Hepatocyte (in vitro differentiated cells): ENCODE data around the gene ERC2. TPM values are rescaled to one million over a fixed set of nuclear protein-coding genes. Genes with fewer than 3 reads are reported as not detected.

Source experiments
- DNase-seq: peaks from one replicate; pipeline ENCODE4 v3.0.0-alpha.2; 2016; ENCODE audit warnings: low spot score
- H2AFZ ChIP-seq: fragments of 200-600 bp; sonication (generic); 2 replicates; pipeline ENCODE4 v1.6.0; 2016; ENCODE audit warnings: antibody characterized with exemption, mild to moderate bottlenecking
- H3K27ac ChIP-seq: fragments of 200-600 bp; sonication (generic); 2 replicates; pipeline ENCODE4 v1.5.1; 2016; ENCODE audit warnings: mild to moderate bottlenecking
- H3K27me3 ChIP-seq: fragments of 200-600 bp; sonication (generic); 2 replicates; pipeline ENCODE4 v1.6.1; 2016
- H3K36me3 ChIP-seq: fragments of 200-600 bp; sonication (generic); replicated peaks from 2 replicates; pipeline ENCODE4 v1.5.1; 2016; ENCODE audit warnings: low read depth; ENCODE audit not compliant: insufficient read depth
- H3K4me1 ChIP-seq: fragments of 200-600 bp; sonication (generic); 2 replicates; pipeline ENCODE4 v1.5.1; 2016; ENCODE audit warnings: mild to moderate bottlenecking, moderate library complexity; ENCODE audit not compliant: insufficient read depth
- H3K4me2 ChIP-seq: fragments of 200-600 bp; sonication (generic); 2 replicates; pipeline ENCODE4 v1.6.0; 2016
- H3K4me3 ChIP-seq: fragments of 200-600 bp; sonication (generic); 2 replicates; pipeline ENCODE4 v1.5.1; 2016; ENCODE audit warnings: mild to moderate bottlenecking
- H3K79me2 ChIP-seq: fragments of 200-600 bp; sonication (generic); 2 replicates; pipeline ENCODE4 v1.6.0; 2017; ENCODE audit warnings: mild to moderate bottlenecking
- H3K9me2 ChIP-seq: fragments of 200-600 bp; sonication (generic); replicated peaks from 2 replicates; pipeline ENCODE4 v1.6.0; 2017; ENCODE audit warnings: mild to moderate bottlenecking; ENCODE audit not compliant: insufficient read depth
- H3K9me3 ChIP-seq: fragments of 200-600 bp; sonication (generic); 2 replicates; pipeline ENCODE4 v1.5.1; 2016; ENCODE audit warnings: low read depth, mild to moderate bottlenecking
- H4K20me1 ChIP-seq: fragments of 200-600 bp; sonication (generic); 2 replicates; pipeline ENCODE4 v1.6.0; 2016; ENCODE audit warnings: mild to moderate bottlenecking; ENCODE audit not compliant: insufficient read depth, poor library complexity, severe bottlenecking
- CTCF ChIP-seq: fragments of 200-600 bp; sonication (generic); IDR thresholded peaks from 2 replicates; pipeline ENCODE4 v1.5.1; 2016; ENCODE audit warnings: antibody characterized with exemption, mild to moderate bottlenecking; ENCODE audit not compliant: poor library complexity
- EZH2 ChIP-seq: fragments of 200-600 bp; sonication (generic); IDR thresholded peaks from 2 replicates; pipeline ENCODE4 v1.6.1; 2016; ENCODE audit warnings: antibody characterized with exemption, mild to moderate bottlenecking, borderline replicate concordance
- EZH2phosphoT487 ChIP-seq: fragments of 200-600 bp; sonication (generic); IDR thresholded peaks from one replicate; pipeline ENCODE4 v1.6.1; 2018; ENCODE audit warnings: antibody characterized with exemption, mild to moderate bottlenecking, low read depth, moderate library complexity; ENCODE audit not compliant: unreplicated experiment, severe bottlenecking
- WGBS: methylation state at CpG from one replicate; pipeline ENCODE4 v1.1.6; 2016; ENCODE audit warnings: low lambda C conversion rate; ENCODE audit errors: missing lambda C conversion rate; 5-methylcytosine and 5-hydroxymethylcytosine counted together
- polyA plus RNA-seq: library from polyadenylated mRNA; unstranded; fragments of >200 nt; fragmentation: Nextera tagmentation; extraction: Ambion mirVana; gene quantifications from 2 replicates; pipeline ENCODE4 v1.2.1, GENCODE V29; 2016
- total RNA-seq: library from RNA; depleted of rRNA; stranded (reverse); fragments of >200 nt; gene quantifications from 2 replicates; pipeline ENCODE4 v1.2.3, GENCODE V29; 2014

ERC2 gene
- total and polyA plus RNA-seq, 2 experiments from 2014 or later: 1.2 to 5.3 TPM

- Histone ChIP-seq H3K79me2 (no peaks in the 10 kb centered on the region), H2AFZ (no peak overlapping the region), H4K20me1 (no peaks in the 10 kb centered on the region), H3K27me3 (peaks cover 6% of the 10 kb centered on the region), H3K36me3 (no peaks in the 10 kb centered on the region), H3K4me2 (no peak overlapping the region), H3K27ac (no peak overlapping the region), H3K4me1 (no peaks in the 10 kb centered on the region), H3K4me3 (no peak overlapping the region), H3K9me2 (no peaks in the 10 kb centered on the region), H3K9me3 (no peaks in the 10 kb centered on the region)
- no peak for DNase-seq
- TF ChIP-seq EZH2 (no peak), EZH2phosphoT487 (no peak), CTCF (no peak)
- 90% methylated on average over 6 of the region's 6 CpGs for WGBS
These were observed 717.7 kb downstream of the ERC2 start for GRCh38 chr3:55750525-55750924.

- H4K20me1 ChIP-seq: no peaks in the 10 kb centered on the region
- no peaks in the 10 kb centered on the region for H3K36me3 ChIP-seq
- no peak overlapping the region for H3K4me3 ChIP-seq
- H2AFZ ChIP-seq: no peak overlapping the region
- no peaks in the 10 kb centered on the region for H3K79me2 ChIP-seq
- no peaks in the 10 kb centered on the region for H3K4me1 ChIP-seq
- peaks cover 6% of the 10 kb centered on the region for H3K27me3 ChIP-seq
- no peaks in the 10 kb centered on the region for H3K9me3 ChIP-seq
- DNase-seq: no peak
- no peak overlapping the region for H3K27ac ChIP-seq
- 71% methylated on average over 1 of the region's 1 CpG for WGBS
- H3K9me2 ChIP-seq: no peaks in the 10 kb centered on the region
- no peak overlapping the region for H3K4me2 ChIP-seq
- TF ChIP-seq EZH2 (no peak), CTCF (no peak), EZH2phosphoT487 (no peak)
These were observed 719.2 kb downstream of the ERC2 start for GRCh38 chr3:55749036-55749435.

GRCh38 chr3:55746808-55747413 lies 721.4 kb downstream of the ERC2 start:
- Histone ChIP-seq H3K9me2 (no peaks in the 10 kb centered on the region), H3K27me3 (peaks cover 6% of the 10 kb centered on the region), H3K27ac (no peak overlapping the region), H3K79me2 (no peaks in the 10 kb centered on the region), H3K4me1 (no peaks in the 10 kb centered on the region), H3K9me3 (no peaks in the 10 kb centered on the region), H3K36me3 (no peaks in the 10 kb centered on the region), H4K20me1 (no peaks in the 10 kb centered on the region), H3K4me3 (no peak overlapping the region), H2AFZ (no peak overlapping the region), H3K4me2 (no peak overlapping the region)
- no peak for DNase-seq
- peak; percentile 62 for TF ChIP-seq CTCF
- TF ChIP-seq EZH2phosphoT487: no peak

GRCh38 chr3:55742832-55743136 lies 725.5 kb downstream of the ERC2 start:
- no peak for DNase-seq
- Histone ChIP-seq H3K27ac (no peak overlapping the region), H3K27me3 (peaks cover under 1% of the 10 kb centered on the region), H3K4me2 (no peak overlapping the region), H3K4me1 (no peaks in the 10 kb centered on the region), H3K9me2 (no peaks in the 10 kb centered on the region), H3K79me2 (no peaks in the 10 kb centered on the region), H3K9me3 (no peaks in the 10 kb centered on the region), H4K20me1 (no peaks in the 10 kb centered on the region), H3K36me3 (no peaks in the 10 kb centered on the region), H2AFZ (no peak overlapping the region), H3K4me3 (no peak overlapping the region)
- TF ChIP-seq EZH2: no peak
- no peak for TF ChIP-seq EZH2phosphoT487
- TF ChIP-seq CTCF: no peak
- 75% methylated on average over 2 of the region's 2 CpGs for WGBS
